ENCODE measurements around the gene OR2D3.
"Not testable (repeated sequence)": the region's sequence is repeated elsewhere in the genome, so short reads cannot be mapped to it uniquely, and the experiment has no call there.

The OR2D3 gene

DNA sequence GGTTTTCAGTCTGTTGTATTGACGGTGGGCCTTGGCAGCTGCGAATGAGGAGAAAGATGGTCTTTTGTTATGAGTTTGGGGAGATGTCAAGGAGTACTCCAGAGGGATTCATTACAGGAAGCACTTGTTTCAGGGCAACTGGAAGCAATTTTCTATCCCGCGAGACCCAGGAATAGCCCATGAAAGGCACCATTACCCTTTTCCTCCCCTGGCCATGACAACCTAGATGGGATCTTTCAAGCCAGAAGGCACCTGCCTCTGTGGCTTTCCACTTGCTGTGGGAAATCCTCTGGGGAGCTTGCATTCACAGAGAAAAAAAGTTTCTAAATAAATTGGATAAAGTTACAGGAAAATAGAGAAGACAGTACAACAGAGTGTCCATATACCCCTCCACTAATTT lies 8.1 kb downstream of the OR2D3 start:
- DNase-seq, result no peak

DNA sequence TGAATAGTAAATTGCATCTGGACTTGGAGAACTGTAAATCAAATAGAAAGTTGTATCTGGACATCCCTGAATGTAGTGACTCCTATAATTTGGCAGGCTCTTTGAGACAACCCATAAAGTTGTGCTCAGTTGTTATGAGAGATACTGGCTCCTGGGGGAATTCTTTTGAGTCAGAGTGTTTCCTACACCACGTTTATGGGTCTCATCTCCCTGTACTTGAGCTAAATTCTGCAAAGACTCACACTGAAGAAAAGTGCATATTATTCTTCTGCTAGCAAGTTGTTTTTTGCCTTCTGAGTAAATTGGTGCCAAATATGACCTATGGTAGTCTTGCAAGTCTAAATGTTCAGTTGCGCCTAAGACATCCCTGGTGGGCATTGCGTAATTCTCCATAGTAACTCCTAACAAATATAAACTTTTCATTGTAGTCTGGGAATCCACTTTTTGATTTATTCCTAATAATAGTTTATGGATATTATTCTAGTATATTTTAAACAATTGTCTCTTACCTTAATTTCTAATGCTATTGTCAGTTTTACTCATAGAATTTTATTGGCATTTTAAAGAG lies 10.4 kb downstream of the OR2D3 start:
- DNase-seq, result no peak

DNA sequence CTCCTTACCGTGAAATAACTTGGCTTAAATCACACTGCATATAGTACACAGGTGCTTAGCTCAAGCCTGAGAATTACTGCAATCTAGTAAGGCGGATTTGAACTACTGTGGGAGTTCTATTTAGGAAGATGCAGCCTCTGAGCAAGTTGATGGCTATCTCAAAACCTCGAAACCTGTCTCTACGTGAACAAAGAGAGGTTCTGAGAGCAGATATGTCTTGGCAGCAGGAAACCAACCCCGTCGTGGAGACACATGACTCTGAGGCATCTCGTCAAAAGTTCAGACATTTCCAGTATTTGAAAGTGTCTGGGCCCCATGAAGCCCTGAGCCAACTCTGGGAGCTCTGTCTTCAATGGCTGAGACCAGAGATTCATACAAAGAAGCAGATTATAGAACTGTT lies 11.3 kb downstream of the OR2D3 start:
- DNase-seq, result no peak

- no peak for DNase-seq
These were observed 21.2 kb downstream of the OR2D3 start for GRCh38 chr11:6941970-6942369.

DNA sequence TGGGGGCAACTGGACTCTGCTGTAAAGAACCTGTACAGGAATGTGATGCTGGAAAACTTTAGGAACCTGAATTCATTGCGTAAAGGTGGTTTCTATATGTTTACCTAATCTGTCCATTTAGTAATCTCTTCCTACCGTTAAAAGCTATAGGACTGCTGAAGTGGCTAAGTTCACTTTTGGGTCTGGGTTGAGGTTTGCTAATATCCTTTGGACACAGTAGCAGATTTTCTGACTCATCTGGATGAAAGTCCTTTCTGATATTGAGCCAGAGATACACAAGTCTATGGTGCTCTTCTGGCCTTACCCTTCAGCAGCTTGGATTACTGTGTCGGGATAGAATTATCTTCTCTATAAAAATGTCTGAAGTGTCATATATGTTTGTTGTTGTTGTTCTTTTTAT lies 22.3 kb downstream of the OR2D3 start:
- no peak for DNase-seq

DNA sequence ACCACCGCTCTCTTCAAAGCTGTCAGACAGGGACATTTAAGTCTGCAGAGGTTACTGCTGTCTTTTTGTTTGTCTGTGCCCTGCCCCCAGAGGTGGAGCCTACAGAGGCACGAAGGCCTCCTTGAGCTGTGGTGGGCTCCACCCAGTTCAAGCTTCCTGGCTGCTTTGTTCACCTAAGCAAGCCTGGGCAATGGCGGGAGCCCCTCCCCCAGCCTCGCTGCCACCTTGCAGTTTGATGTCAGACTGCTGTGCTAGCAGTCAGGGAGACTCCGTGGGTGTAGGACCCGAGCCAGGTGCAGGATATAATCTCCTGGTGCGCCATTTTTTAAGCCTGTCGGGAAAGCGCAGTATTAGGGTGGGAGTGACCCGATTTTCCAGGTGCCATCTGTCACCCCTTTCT lies 33.4 kb downstream of the OR2D3 start:
- DNase-seq, result not testable (repeated sequence)

- DNase-seq, result no peak
These were observed 41.3 kb downstream of the OR2D3 start for GRCh38 chr11:6962141-6962540.

DNA sequence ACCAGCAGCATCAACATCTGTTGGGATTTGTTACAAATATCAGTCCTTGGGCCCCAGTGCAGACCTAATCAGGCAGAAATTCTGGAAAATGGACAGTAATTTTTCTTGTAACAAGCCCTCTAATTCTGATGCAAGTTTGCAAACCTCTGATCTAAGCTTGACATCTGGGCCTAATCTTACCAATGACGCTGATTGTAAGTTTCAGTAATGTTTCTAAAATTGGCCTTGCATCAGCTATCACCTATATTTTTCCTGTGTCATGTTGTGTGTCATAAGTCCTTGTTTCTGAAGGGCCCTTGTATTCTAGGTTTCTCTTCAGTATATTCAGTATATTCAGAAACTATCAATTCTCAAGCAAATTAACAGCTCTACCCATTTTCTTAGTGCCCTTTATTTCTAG lies 41.9 kb downstream of the OR2D3 start:
- DNase-seq, result no peak

DNA sequence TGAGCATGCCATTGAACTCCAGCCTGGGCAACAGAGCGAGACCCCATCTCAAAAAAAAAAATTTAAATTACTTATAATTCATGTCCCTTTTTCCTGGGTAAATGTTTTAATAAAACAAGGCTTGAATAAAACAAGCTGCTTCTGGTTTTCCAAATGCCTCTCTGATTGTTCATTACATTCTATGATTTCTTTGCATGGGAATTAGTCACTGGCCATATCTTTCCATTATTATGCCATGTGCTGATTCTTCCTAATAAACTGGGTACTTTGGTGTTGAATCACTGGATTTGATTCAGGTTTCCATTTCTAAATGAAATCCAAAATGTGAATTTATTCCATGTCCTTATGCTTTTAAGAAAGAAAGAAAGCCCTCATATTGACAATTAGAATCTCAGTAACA lies 48.0 kb downstream of the OR2D3 start:
- no peak for DNase-seq

GRCh38 chr11:6969854-6970253 lies 49.1 kb downstream of the OR2D3 start:
- DNase-seq, result not testable (repeated sequence)

All from stimulated activated CD4-positive, alpha-beta T cell treated with anti-CD3 and anti-CD28 coated beads, Interleukin-2, amount 100 ng/mL, for 24 hours (primary cell).